ENCODE data around the gene CDK18.

DNA sequence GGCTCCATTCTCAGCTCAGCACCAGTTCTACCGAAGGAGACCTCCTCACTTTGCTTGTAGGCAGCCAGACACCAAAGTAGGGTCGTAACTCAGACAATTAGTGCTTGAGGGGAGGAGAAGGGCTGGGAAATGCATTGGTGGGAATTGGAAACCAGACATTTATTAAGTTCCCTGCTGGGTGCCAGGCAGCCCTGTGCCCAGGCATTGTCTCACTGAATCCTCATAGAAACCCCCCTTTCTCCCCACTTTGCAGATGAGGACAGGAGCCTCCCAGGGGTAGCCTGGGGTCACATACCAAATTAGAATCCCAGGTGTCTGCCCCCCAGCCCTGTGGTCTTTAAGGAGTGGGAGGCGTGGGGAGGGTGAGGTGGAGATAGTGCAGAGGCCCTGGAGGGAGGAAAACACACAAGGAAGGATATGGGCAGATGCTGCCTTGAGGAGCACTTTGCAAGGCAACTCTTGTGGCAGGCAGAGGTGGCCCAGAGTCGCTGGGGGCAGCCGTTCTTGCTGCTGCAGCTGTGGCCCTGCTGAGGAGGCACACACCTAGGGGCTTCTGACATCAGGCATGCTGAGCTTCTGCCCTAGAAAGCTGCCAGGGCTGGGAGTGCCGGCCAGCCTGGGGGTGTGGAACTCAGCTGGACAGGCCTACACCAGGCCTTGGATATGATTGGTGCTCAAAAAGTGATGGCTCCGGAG, 29.4 kb downstream of the CDK18 start:
- TF ChIP-seq TAF1 (IDR thresholded peaks at IDR 0.05; ENCODE audit: borderline replicate concordance, insufficient read depth, low read length) (no peak), POLR2AphosphoS5 (IDR thresholded peaks at IDR 0.05; ENCODE audit: low read depth, low read length) (no peak), FOXP2 (optimal IDR thresholded peaks at IDR 0.05; ENCODE audit: borderline replicate concordance, extremely low read depth, extremely low read length, insufficient read depth) (no peak)

Measured in PFSK-1 (cell line).